ENCODE results near the gene PSMD1.

The PSMD1 gene

GRCh38 chr2:231199219-231199618 is 142.6 kb downstream of the PSMD1 start:
- no peak for DNase-seq (ENCODE audit: insufficient read length, low spot score)
- no peak for FAIRE-seq
- no peak for TF ChIP-seq CTCF (IDR thresholded peaks at IDR 0.05; ENCODE audit: insufficient read depth, missing control alignments)

GRCh38 chr2:231200805-231201474 is 144.3 kb downstream of the PSMD1 start:
- FAIRE-seq (no peak), DNase-seq (ENCODE audit: insufficient read length, low spot score) (no peak)
- no peak for TF ChIP-seq CTCF (IDR thresholded peaks at IDR 0.05; ENCODE audit: insufficient read depth, missing control alignments)

- DNase-seq (ENCODE audit: insufficient read length, low spot score) (no peak), FAIRE-seq (no peak)
- TF ChIP-seq CTCF (IDR thresholded peaks at IDR 0.05; ENCODE audit: insufficient read depth, missing control alignments) = no peak
These were observed 144.8 kb downstream of the PSMD1 start for GRCh38 chr2:231201475-231201814.

- FAIRE-seq (no peak), DNase-seq (ENCODE audit: insufficient read length, low spot score) (no peak)
- no peak for TF ChIP-seq CTCF (IDR thresholded peaks at IDR 0.05; ENCODE audit: insufficient read depth, missing control alignments)
These were observed 146.4 kb downstream of the PSMD1 start for GRCh38 chr2:231203087-231203486.

- no peak for DNase-seq (ENCODE audit: insufficient read length, low spot score)
- FAIRE-seq = no peak
- no peak for TF ChIP-seq CTCF (IDR thresholded peaks at IDR 0.05; ENCODE audit: insufficient read depth, missing control alignments)
These were observed 147.5 kb downstream of the PSMD1 start for GRCh38 chr2:231204146-231204545.

- FAIRE-seq (no peak), DNase-seq (ENCODE audit: insufficient read length, low spot score) (no peak)
- TF ChIP-seq CTCF (IDR thresholded peaks at IDR 0.05; ENCODE audit: insufficient read depth, missing control alignments) = no peak
These were observed 147.9 kb downstream of the PSMD1 start for GRCh38 chr2:231204581-231204980.

GRCh38 chr2:231207734-231208133 is 151.1 kb downstream of the PSMD1 start:
- FAIRE-seq = no peak
- no peak for TF ChIP-seq CTCF (IDR thresholded peaks at IDR 0.05; ENCODE audit: insufficient read depth, missing control alignments)
- DNase-seq (ENCODE audit: insufficient read length, low spot score) = no peak
